ENCODE data around the gene CBLB.

DNA sequence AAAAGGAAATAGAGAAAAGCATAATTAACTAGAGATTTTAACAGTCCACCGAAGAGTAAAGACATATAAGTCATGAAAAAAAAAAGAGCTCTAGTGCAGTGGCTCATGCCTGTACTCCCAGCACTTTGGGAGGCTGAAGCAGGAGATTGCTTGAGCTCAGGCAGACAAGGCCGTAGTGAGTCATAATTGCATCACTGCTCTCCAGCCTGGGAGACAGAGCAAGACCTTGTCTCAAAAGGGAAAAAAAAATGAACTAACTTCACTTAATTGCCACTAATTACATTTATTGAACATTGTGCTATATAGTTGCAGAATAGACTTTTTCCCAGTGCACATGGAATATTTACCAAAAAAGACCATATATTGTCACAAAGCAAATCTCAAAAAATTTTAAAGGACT lies 221.8 kb downstream of the CBLB start:
- TF ChIP-seq CTCF (IDR thresholded peaks at IDR 0.05) = no peak
- TF ChIP-seq POLR2A (IDR thresholded peaks at IDR 0.05) = no peak

All from tibial nerve (tissue), 3 donors.